Bronchial epithelial cell (primary cell): ENCODE data around the gene SWT1. TPM values are rescaled to one million over a fixed set of nuclear protein-coding genes. Genes with fewer than 3 reads are reported as not detected.
"Not testable (repeated sequence)": the region's sequence is repeated elsewhere in the genome, so short reads cannot be mapped to it uniquely, and the experiment has no call there.

Source experiments
- DNase-seq: peaks from one replicate; pipeline ENCODE4 v3.0.0-alpha.2; 2010; ENCODE audit warnings: low read depth
- FAIRE-seq: peaks from 2 replicates; lab custom pipeline; 2011; peaks lifted over from hg19 to GRCh38; lab: Jason Lieb, UNC
- H3K27me3 ChIP-seq: 2 replicates; pipeline ENCODE4 v1.5.1; 2011; ENCODE audit warnings: low read length; ENCODE audit not compliant: control insufficient read depth, insufficient read depth
- H3K36me3 ChIP-seq: 2 replicates; pipeline ENCODE4 v1.5.1; 2011; ENCODE audit warnings: low read length; ENCODE audit not compliant: control insufficient read depth, insufficient read depth
- H3K4me3 ChIP-seq: 2 replicates; pipeline ENCODE4 v1.5.1; 2011; ENCODE audit warnings: mild to moderate bottlenecking, low read depth, low read length, control low read depth
- total RNA-seq: library from RNA; depleted of rRNA; stranded (reverse); fragments of >200 nt; gene quantifications from 2 replicates; pipeline ENCODE4 v1.2.1, GENCODE V29; 2014
- TF ChIP-seq, protein P1 (sequence below): IDR thresholded peaks from 2 replicates; pipeline ENCODE4 v1.5.1; 2011; ENCODE audit warnings: mild to moderate bottlenecking, moderate library complexity, low read length, control low read depth, inconsistent platforms; ENCODE audit not compliant: insufficient read depth, severe bottlenecking

The SWT1 gene
- total RNA-seq, 1 donor from 2014 or later: 2.9 TPM

DNA sequence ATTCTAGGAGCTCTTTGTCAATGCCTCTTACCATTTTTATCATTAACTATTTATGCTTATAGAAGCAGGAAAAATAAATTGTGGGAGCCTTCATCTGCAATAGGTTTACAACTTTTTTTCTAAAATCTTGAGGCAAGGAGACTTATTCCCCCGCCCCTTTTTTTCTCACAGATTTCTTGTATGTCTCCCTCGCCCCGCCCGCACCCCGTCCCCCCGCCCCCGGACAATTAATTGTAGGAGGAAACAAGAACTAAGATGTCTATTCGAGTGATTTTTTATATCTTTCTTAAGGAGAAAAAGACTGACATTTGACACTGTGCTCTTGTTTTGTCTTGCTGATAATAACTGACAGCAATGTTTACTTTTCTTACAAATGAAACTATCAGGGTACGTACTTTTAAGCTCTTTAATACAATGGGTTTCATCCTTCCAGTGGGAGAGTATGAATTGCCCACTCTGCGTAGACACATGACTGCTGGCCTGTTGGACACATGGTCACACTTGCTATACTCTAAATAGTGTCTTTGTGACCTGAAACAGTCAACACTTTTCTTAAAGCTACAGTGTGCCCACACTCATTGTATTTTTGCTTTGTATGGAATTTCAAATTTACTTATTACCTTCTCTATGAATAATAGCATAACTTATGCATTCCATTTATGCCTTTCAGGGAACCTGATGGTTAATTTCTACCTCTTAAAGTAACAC, 161.6 kb downstream of the SWT1 start:
- no peak for FAIRE-seq
- TF ChIP-seq, protein P1, sequence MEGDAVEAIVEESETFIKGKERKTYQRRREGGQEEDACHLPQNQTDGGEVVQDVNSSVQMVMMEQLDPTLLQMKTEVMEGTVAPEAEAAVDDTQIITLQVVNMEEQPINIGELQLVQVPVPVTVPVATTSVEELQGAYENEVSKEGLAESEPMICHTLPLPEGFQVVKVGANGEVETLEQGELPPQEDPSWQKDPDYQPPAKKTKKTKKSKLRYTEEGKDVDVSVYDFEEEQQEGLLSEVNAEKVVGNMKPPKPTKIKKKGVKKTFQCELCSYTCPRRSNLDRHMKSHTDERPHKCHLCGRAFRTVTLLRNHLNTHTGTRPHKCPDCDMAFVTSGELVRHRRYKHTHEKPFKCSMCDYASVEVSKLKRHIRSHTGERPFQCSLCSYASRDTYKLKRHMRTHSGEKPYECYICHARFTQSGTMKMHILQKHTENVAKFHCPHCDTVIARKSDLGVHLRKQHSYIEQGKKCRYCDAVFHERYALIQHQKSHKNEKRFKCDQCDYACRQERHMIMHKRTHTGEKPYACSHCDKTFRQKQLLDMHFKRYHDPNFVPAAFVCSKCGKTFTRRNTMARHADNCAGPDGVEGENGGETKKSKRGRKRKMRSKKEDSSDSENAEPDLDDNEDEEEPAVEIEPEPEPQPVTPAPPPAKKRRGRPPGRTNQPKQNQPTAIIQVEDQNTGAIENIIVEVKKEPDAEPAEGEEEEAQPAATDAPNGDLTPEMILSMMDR: no peak
- H3K4me3 ChIP-seq: peak overlapping the region; percentile 98

DNA sequence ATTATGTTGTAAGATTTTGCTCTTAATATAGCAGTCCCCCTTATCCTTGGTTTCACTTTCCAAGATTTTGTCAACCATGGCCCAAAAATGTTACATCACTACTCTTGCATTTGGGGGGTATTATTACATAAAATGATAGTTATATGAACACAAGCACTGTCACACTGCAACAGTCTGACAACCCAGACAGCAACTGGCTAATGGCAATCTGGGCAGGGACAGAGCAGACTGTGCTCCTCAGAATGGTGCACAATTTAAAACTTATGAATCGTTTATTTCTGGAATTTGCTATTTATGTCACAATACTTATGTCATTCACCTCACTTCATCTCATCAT, 162.1 kb downstream of the SWT1 start:
- H3K36me3 ChIP-seq: no peaks in the 10 kb centered on the region
- H3K4me3 ChIP-seq: no peak overlapping the region
- FAIRE-seq (no peak), DNase-seq (no peak)
- H3K27me3 ChIP-seq: no peaks in the 10 kb centered on the region
- TF ChIP-seq, protein P1: no peak

More for the DNA sequence above, 161.6 kb downstream of the SWT1 start:
- no peak for DNase-seq
- H3K27me3 ChIP-seq: no peaks in the 10 kb centered on the region
- H3K36me3 ChIP-seq: no peaks in the 10 kb centered on the region

DNA sequence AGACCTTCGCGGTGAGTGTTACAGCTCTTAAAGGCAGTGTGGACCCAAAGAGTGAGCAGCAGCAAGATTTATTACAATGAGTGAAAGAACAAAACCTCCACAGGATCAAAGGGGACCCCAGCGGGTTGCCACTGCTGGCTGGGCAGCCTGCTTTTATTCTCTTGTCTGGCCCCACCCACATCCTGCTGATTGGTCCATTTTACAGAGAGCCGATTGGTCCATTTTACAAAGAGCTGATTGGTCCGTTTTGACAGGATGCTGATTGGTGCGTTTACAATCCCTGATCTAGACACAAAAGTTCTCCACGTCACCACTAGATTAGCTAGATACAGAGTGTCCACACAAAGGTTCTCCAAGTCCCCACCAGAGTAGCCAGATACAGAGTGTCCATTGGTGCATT, 164.1 kb downstream of the SWT1 start:
- not testable (repeated sequence) for H3K36me3 ChIP-seq, FAIRE-seq, H3K27me3 ChIP-seq, DNase-seq, H3K4me3 ChIP-seq

DNA sequence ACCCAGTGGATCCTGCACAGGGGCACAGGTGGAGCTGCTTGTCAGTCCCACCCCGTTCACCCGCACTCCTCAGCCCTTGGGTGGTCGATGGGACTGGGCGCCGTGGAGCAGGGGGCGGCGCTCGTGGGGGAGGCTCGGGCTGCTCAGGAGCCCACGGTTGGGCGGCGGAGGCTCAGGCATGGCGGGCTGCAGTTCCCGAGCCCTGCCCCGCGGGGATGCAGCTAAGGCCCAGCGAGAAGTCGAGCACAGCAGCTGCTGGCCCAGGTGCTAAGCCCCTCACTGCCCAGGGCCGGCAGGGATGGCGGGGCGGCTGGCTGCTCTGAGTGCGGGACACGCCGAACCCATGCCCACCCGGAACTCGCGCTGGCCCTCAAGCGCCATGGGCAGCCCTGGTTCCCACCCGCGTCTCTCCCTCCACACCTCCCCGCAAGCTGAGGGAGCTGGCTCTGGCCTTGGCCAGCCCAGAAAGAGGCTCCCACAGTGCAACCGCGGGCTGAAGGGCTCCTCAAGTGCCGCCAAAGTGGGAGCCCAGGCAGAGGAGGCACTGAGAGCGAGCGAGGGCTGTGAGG, 164.8 kb downstream of the SWT1 start:
- FAIRE-seq, DNase-seq, H3K36me3 ChIP-seq, H3K4me3 ChIP-seq, H3K27me3 ChIP-seq: not testable (repeated sequence)

DNA sequence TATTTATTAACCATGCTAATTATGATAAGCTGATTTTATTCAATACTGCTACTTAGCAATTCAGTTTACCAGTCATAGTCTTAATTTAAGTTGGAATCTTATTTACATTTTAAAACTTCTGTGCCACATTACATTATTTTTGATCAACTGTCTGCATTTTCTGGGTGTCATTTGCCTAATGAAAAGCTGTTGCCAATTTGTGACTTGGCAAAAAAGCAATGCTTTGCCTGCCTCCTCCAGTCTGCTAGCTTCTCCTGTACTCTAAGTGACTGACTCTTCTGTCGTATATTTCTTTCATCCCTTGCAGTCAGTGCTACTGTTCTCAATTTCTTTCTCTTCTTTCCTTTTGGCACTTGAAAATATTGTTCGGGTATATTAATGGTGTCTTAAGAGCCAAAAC, 165.7 kb downstream of the SWT1 start:
- no peaks in the 10 kb centered on the region for H3K27me3 ChIP-seq
- no peak for DNase-seq
- no peak for FAIRE-seq
- H3K4me3 ChIP-seq: no peak overlapping the region
- H3K36me3 ChIP-seq: no peaks in the 10 kb centered on the region
- TF ChIP-seq, protein P1: no peak

DNA sequence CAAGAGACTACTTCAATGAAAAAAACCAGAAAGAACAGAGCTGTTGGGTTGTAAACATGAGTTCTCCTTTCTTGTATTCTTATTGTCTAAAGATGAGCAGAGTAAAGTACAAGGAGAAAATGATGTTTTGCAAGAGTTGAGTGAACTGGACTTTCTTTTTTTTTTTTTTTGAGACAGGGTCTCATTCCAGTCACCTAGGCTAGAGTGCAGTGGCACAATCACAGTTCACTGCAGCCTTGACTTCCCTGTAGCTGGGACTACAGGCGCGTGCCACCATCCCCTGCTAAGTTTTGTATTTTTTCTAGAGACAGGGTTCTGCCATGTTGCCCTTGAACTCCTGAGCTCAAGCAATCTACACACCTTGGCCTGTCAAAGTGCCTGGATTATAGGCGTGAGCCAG, 167.2 kb downstream of the SWT1 start:
- Histone ChIP-seq H3K27me3 (no peaks in the 10 kb centered on the region), H3K36me3 (no peaks in the 10 kb centered on the region), H3K4me3 (no peak overlapping the region)
- FAIRE-seq: no peak
- no peak for DNase-seq
- TF ChIP-seq, protein P1: no peak

DNA sequence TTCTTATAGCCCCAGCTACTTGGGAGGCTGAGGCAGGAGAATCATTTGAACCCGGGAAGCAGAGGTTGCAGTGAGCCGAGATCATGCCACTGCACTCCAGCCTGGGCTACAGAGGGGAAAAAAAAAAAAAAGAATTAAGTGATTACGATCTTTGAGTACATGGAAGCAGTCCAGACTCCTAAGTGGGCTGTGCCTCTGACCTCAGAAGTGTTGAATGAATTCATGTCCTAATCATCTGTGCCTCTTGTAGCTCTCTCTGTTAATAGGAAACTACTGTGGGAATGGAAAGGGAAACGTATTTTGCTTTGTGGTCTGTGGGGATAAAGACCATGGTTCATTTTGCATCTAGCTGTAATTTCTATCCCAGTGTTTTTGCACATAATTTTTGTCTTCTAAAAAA, 168.4 kb downstream of the SWT1 start:
- H3K27me3 ChIP-seq: no peaks in the 10 kb centered on the region
- no peak overlapping the region for H3K4me3 ChIP-seq
- FAIRE-seq (no peak), DNase-seq (no peak)
- TF ChIP-seq, protein P1: no peak
- H3K36me3 ChIP-seq: no peaks in the 10 kb centered on the region
